Activated CD4-positive, CD25-positive, alpha-beta regulatory T cell (primary cell): Measurements from ENCODE around the gene GSTM3.
"Not testable (repeated sequence)": the region's sequence is repeated elsewhere in the genome, so short reads cannot be mapped to it uniquely, and the experiment has no call there.

ENCODE experiments used
- DNase-seq, 4 experiments: peaks; one replicate each; lab custom pipeline; 2025; lab: John Stamatoyannopoulos, UW

GSTM3 gene

GRCh38 chr1:109726728-109727373 lies 14.0 kb downstream of the GSTM3 start:
- no peak for DNase-seq

GRCh38 chr1:109726007-109726406 lies 14.8 kb downstream of the GSTM3 start:
- DNase-seq: no peak

DNA sequence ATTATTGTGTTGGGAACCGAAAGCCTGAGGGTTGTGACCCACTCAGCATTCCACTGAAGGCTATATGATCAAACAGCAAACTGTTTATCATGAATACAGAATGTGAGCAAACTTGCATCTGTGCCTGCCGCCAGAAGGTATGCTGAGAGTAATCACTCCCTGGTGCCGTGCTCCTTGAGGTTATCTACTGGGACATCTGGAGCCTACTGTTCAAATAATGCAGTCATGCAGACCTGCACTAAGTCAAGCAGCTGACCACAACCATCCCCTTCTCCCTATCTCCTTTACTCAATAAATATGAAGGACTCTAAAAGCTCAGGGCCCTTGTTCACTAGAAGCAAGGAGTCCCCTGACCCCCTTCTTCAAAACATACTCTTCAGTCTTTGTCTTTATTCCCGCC lies 15.3 kb downstream of the GSTM3 start:
- no peak for DNase-seq

- DNase-seq: no peak
These were observed 15.9 kb downstream of the GSTM3 start for GRCh38 chr1:109724933-109725332.

DNA sequence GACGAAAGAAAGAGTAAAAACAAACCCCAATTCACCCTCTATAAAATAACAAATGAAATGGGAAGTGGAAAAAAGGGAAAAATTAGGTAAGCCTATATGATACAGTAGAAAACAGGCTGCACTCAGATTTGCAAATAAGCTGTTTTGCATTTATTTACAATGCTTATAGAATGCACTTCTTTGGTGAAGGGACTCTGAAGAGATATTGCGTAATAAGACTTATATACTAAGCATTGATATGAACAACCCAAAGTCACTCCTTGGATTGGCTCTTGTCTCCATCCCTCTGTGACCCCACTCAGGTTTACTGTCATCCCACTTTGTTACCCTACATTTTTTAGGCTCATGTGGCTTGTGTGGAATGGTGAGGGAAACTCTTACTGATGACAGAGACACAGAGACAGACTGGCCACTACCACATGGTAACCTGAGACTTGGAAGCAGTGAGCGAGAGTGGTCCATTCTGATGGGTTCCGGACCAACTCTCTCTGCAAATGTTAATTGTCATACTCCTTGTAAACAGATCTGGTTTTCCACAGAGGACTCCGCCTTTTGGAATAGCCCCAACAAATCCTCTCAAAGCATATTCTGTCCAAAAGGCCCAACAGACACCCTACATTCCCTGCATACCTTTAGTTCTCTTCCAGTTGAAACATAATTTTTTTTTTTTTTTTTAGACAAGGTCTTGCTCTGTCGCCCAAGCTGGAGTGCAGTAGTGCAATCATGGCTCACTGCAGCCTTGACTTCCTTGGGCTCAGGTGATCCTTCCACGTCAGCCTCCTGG lies 17.7 kb downstream of the GSTM3 start:
- no peak for DNase-seq

DNA sequence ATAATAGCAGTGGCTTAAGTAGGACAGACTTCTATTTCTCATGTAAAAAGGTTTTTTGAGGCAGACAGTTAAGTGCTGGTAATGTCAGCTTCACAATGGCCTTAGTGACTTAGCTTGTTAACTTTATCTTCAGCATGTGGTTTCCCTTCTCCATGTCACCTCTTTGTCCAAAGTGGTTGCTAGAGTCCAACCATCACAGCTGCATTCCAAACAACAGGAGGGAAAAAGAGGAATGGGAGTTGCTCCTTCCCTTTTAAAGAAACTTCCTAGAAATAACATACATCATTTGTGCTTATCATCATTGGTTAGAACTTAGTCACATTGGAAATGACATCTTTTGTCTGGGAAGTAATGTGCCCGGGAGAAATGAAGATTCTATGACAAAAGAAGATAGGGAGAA lies 18.9 kb downstream of the GSTM3 start:
- DNase-seq: no peak

- no peak for DNase-seq
These were observed 19.8 kb downstream of the GSTM3 start for GRCh38 chr1:109721042-109721441.

GRCh38 chr1:109719337-109719837 lies 21.5 kb downstream of the GSTM3 start:
- DNase-seq: no peak

- no peak for DNase-seq
These were observed 22.3 kb downstream of the GSTM3 start for GRCh38 chr1:109718495-109718894.

GRCh38 chr1:109717729-109718128 lies 23.1 kb downstream of the GSTM3 start:
- no peak for DNase-seq

GRCh38 chr1:109716570-109717090 lies 24.2 kb downstream of the GSTM3 start:
- DNase-seq: no peak

DNA sequence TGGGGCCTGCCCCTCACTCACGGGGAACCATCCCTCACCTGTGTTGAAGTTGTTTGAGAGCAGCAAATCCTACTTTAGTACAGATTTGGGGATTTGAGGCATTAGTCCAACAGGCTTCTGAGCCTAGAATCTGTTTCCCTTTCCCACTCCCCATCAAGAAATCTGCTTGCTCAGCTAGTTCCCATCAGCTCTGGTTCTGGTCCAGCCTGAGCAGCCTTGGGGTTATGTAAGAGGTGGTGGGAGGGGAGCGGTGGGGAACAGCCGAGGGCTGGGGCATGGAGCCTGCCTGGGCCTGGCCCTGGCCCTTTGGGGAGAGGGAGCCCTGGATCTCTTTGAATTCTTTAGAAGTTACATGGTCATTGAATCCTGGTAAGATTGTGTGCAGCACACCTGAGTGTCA lies 24.7 kb downstream of the GSTM3 start:
- DNase-seq: no peak

DNA sequence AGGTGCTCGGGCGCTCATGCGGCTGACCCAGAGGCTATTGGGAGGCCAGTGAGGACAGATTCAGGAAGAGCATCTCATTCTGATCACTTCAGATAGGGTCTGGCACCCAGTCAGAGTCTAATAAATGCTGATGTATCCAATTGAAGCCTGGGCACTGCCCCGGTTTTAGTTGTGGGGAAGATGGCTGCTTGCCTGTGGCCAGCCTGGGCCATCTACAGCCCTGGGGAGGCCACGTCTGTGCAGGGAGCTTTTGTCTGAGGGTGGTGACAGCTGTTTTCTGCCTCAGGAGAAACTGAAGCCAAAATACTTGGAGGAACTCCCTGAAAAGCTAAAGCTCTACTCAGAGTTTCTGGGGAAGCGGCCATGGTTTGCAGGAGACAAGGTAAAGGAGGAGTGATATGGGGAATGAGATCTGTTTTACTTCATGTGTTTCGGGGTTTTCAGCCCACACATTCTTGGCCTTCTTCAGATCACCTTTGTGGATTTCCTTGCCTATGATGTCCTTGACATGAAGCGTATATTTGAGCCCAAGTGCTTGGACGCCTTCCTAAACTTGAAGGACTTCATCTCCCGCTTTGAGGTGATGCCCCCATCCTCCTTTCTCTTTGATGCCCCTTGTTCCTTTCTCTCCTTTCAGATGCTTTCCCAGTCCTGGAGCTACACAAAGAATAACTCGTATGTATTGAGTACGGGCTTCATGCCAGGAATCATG lies 26.0 kb downstream of the GSTM3 start:
- no peak for DNase-seq

- no peak for DNase-seq
These were observed 27.2 kb downstream of the GSTM3 start for GRCh38 chr1:109713636-109714035.

GRCh38 chr1:109712321-109712864 lies 28.4 kb downstream of the GSTM3 start:
- no peak for DNase-seq

DNA sequence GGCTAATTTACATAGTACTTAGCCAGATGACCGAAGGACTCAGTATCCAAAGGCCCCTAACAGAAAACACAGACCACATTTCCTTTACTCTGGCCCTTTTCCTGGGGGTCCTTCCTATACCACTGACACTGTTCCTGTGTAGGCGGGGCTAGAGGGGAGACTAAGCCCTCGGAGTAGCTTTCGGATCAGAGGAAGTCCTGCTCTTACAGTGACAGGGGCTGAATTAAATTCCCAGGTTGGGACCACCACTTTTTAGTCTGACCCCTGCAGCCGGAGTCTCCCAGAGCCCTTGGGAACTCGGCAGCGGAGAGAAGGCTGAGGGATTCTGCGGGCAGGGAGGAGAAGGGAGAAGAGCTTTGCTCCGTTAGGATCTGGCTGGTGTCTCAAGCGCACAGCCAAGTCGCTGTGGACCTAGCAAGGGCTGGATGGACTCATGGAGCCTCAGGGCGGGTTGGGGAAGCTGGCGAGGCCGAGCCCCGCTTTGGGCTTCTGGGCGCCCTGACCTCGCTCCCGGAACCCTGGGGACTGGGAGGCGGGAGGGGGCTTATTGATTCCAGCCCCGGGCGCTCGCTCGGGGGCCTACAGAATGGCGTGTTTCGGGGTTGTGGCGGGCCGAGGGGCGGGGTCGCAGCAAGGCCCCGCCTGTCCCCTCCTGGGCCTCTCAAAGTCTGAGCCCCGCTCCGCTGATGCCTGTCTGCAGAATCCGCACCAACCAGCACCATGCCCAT lies 29.1 kb downstream of the GSTM3 start, which contains the start of gene GSTM5:
Gene GSTM5, plus strand, starts transcription at position 659 of the 728 bp plus-strand sequence. Its CDS starts 62 bp downstream, at position 721.
- DNase-seq: not testable (repeated sequence)

GRCh38 chr1:109709822-109710221 lies 31.0 kb downstream of the GSTM3 start:
- DNase-seq: not testable (repeated sequence)

DNA sequence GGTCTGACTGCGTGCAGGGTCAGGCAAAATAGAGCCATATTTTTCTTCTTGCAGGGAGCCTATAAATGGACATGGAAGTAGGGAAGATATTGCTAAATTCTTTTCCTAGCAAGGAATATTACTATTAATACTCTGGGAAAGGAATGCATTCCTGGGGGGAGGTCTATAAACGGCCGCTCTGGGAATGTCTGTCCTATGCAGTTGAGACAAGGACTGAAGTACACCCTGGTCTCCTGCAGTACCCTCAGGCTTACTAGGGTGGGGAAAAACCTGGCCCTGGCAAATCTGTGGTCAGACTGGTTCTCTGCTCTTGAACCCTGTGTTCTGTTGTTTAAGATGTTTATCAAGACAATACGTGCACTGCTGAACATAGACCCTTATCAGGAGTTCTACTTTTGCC lies 31.9 kb downstream of the GSTM3 start:
- DNase-seq: not testable (repeated sequence)

DNA sequence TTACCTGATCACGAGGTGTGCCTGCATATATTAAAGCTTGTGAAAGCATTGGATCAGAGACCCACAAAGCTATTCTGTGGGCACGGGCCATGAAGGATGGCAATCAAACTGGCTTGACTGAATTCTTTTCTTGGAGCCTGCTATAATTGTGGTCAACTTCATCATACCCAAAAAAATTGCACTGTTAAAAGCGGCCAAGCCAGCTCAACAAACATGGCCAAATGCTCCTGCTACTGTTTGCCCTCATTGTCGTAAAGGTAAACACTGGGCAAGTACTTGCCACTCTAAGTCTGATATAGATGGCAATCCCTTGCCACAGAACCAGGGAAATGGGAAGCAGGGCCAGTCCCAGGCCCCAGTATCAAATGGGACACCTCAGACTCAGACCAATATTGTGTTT lies 35.4 kb downstream of the GSTM3 start:
- no peak for DNase-seq

DNA sequence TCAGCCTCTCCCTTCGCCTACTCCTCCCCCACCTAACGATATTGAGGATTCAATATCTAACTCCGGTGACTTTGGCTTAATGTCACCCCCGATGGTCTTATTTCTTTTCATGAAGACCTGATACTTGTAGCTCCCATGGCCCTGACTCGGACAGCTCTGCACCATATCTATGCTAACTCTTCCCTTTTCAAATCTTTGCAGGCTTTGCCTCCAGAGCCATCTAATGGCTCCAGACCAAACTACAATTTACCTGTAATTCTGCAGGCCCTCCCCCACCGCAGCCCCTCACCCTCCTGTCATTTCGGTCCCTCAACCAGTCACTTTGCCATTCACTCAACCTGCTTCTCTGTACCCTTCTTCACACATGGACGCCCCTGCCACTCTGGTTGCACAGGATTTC lies 36.7 kb downstream of the GSTM3 start:
- no peak for DNase-seq

GRCh38 chr1:109702940-109703339 lies 37.9 kb downstream of the GSTM3 start:
- DNase-seq: not testable (repeated sequence)
